Activated T-cell treated with anti-CD3 and anti-CD28 coated beads for 48 hours (primary cell): ENCODE data around the gene LTBP1.

Source experiments
- DNase-seq: peaks from one replicate; pipeline ENCODE4 v3.0.0-alpha.2; 2020; ENCODE audit warnings: low read depth

Gene LTBP1

DNA sequence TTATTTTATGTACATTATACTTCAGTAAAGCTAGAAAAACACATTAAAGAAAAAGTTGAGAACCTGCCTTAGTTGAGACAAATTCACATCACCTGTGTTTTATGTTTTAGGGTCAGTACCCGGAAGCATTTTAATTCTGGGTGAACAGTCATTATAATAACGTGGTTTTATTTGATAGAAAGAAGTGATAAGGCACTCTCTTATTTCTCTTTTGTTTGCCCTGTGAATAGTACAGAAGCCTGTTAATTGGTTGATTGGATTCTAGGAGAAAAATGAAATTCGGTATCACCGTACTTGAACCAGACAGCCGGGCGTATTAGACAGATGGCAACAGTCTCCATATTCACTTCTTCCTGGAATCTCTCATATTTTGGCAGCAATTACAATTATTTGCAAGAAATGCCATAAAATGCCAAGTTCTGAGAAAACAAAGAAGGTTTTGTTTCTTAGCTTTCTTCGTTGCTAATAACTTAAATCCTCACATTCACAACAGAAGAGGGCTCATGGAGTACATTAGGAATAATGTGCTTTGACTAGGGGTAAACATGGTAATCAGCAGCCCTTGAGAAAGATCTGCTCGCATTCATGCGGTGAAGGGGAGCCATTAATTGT is 361.0 kb downstream of the LTBP1 start:
- no peak for DNase-seq

DNA sequence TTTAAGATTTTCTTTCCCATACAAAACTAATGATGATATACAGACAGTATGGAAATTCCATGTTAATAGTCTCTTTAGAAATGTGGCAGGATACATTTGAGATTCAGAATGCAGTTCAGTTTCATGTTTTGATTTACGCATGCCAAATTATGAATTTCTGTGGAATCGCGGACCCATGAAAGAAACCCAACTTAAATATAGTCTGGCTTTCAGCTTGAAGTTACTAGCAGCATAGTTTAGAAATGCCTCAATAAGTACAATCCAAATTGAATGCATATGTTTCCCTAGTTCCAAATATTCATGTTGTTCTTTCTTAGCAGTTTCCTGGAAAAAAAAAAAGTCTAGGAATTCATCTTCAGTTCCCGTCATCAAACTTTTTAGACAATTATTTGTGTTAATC is 365.6 kb downstream of the LTBP1 start:
- DNase-seq = no peak

DNA sequence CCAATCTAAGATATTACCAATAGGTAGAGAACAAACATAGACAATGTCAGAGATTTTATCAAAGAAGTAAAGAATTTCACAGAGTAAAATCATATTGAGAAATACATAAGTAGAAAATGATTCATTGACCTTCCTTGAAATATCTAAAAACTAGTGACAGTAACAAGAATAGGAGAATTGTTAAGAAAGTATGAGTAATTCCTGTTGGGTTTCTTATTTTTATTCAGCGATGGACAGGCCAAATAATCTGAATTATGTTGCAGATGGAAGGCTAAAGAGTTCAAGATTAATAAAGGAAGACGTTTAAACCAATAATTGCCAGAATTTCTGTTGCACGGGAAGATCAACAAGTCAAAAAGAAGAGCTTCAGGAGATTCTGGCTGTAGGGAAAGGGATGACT is 366.3 kb downstream of the LTBP1 start:
- no peak for DNase-seq

DNA sequence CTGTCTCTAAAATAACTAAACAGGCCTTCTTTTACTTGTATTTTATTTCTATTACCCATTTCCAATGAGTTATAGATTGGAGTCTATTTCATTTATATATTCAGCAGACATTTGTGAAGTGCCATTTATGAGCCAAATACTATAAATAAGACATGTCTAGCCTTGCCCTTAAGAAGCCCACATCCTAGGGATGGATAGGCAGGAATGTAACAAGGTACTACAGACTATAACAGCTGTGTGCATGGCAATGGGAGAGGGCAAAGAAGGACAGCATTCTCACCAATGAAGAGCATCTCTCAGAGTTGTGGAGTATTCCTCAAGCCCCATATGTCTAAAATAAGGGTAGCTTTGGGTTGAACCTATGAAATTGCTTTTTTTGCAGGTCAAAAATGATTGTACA is 367.8 kb downstream of the LTBP1 start:
- DNase-seq = no peak

DNA sequence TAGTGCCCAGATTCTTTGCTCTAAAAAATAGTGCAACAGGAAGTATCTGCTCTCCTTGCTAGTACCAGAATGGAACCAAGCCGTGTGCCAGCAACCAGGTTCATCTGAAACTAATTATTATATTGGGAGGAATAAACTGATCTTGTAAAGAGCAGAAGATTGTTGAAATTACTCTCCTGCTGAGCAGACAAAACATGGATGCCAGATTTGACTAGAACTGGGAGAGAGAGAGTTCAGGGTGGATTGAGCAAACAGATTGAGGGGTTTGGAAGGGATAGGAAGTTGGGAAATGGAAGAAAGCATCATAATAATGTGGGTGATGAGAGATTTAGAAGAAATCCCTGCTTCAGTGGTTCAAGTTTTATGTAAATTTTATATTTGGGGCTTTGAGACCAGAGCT is 369.6 kb downstream of the LTBP1 start:
- no peak for DNase-seq

DNA sequence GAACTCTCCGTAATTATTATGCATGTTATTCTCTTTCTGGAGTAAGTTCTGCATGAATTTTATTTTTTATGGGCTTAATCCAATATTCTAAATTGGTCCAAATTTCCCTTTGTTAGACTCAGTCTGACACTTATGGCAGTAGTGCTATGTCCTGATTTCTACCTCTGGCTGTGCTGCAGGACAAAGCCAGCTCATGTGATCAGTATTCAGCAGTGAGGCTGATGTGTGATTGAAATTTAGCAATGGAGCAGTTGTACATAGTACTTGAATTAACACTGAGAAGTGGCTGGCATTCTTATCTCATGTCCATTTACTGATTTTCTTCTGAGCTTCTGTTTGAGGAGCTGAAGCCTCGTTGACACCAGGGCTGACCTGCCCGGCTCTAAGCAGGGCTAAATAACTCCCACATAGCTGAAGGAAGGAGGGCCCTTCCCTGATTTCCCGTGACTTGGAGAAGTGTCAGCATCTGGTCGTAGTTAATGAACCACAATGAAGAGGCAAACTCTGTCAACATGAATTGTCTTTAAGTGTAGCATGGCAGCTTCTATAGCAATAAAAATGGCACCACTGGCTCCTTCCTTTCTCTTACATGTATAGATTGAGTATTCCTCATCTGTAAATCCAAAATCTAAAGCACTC is 370.7 kb downstream of the LTBP1 start:
- no peak for DNase-seq

DNA sequence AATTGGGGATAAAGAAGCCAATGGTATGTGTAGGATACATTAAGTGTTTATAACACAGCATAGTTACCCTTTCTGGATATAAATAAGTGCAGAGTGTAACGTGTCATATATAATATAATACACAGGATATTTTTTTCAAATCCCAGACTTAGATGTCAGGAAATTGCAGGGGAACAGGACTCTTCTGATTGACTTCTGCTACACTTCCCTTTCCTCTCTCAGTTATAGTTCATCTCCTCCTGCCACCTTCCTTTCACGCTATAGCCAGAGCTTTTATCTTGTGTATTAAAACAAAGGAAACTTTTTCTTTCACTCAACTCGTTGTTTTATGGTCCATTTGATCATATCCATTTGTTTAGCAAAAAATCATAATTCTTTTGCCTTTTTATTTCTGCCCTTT is 371.7 kb downstream of the LTBP1 start:
- DNase-seq = no peak

DNA sequence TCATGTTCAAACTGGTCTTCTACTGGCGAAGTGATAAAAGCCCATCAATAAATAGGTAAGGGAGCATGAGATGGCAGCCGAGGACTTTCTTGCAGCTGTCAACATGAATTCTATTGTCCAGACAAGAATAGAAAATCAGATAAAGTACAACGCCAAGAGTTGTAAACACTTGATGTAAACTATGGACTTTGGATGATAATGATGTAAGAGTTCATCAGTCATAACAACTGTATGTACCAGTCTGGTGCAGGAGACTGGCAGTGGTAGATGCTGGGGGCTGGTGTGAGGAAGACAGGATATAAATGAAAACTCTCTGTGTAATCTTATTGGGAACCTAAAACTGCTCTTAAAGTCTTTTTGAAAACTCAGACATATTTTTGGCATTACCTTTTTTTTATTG is 373.8 kb downstream of the LTBP1 start:
- DNase-seq = no peak

DNA sequence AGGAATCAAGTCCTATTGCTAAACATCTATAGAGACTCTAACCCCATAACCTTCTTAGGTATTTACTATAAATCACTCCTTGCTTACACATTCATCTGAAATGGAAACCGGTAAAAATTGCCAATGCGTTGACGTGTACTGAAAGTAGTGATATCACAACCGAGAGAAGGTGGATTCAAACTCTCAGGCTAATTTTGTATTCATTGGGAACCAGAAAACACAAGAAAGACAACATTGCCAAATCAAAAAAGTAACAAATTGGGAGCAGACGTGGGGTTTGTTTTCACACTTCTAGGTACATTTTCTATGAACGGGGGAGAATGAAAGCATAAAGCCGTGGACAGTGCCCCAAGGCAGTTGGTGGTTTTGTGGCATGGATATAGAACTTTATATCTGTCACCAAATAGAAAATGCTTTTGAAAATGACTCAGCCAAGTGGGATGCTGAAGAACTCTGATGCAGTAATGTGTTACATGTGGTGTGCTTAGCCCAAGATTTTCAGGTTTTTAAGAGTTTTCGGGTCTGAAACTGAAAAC is 374.6 kb downstream of the LTBP1 start:
- peak; percentile 14 for DNase-seq

DNA sequence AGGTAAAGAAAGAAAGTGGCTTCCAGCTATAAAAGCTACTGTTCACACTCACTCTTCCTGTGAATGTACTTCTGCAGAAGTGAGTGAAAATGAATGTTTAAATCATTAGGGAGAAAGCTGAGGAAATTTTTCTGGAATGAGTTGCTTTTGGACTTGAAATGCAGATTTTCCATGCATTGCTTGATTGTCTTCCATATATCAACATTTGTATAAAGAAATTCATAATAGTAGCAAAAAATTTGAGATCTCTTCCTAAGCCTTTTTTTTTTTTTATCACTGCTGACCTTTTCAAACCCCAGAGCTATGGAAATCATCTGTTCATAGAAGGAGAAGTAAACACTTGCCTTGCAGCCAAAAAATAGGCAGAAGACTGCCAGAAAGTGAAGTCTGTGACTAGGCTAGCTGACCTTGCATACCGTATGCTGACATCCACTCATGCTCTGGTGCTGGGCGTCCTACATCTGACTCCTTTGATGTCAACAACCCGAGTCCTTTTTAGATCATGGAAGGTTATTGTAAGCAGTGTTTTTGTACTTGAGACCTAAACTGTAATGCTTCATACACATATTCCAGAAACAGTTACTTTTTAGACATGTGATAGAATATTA is 375.2 kb downstream of the LTBP1 start:
- no peak for DNase-seq

DNA sequence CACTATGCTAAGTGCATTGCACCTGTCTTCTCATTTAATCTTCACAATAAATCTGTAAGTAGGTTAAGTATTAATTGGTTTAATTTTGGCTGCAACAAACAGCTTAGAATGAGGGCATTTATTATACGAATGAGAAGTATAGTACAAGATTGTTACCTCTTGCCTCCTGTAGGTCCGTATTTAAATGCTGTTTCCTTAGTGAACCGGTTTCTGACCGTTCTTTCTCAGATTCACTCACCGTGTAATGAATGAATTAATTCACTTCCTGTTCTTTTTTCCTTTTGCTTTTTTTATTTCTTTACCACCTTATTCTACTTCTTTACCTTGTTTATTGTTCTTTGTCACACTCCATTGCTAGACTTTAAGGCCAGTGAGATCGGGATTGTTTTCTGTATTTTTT is 375.9 kb downstream of the LTBP1 start:
- DNase-seq = no peak

DNA sequence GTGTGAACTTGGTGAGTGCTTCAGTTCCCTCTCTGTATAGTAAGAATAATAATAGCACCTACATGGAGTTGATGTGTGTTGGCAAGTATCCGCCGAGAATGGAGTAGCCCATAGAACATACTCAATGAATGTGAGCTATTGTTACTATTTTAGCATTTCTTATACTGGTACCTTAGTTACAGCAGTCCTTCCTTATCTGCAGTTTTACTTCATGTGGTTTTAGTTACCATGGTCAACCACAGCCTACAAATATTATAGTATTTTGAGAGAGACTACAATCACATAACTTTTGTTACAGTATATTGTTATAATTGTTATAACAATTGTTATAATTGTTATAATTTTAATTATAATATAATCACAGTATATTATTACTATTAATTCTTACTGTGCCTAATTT is 377.2 kb downstream of the LTBP1 start:
- DNase-seq = no peak

DNA sequence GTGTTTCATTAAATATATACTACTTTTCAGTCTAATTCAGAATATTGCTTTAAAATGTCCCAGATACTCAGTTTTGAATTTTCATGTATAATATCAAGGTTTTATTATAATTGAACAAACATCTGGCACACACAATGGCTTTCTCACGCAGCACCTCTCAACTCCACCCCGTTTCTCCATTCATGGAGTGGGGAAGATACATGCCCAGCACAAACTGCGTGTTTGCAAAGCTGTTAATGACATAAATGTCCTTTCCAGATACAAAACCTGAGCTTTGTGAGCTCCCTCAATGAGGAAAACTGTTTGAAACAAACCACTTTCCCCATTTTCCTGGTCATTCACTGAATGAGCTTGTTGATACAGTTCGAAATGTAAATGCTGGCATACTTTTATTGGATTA is 379.3 kb downstream of the LTBP1 start:
- no peak for DNase-seq

DNA sequence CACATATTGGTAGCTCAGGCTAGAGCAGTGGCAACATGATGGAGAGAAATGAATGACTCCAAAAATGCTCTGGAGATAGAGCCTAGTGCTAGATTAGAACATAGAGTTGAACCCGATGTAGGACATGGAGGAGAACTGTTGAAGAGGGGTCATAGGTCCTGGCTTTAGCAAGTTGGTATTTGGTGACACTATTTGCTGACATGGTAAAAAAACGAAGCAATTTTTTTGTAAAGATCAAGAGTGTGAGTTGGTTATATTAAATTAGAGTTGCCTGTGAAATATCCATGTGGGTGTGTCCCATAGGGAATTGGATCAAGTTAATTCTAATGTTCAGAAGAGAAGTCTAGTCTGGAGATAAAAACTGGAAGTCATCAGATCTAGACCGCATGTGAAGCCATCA is 386.7 kb downstream of the LTBP1 start:
- DNase-seq = no peak

DNA sequence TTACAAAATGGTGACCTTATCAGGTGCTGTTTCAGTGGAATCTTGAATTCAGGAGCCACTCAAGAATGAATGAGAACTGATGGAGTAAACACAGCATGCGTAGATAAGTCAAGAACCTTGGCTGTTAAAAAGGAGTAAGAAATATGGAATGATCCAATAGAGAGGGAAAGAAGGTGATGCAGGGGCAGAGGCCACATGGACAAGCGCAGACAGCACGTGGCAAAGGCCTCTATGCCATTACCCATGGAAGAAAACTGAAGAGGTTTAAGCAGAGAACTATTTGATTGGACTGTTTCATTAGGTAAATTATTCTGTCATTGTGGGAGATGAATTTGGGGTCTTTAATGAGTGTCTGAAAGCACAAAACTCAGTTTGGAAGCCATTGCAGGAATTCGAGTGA is 387.3 kb downstream of the LTBP1 start:
- no peak for DNase-seq

DNA sequence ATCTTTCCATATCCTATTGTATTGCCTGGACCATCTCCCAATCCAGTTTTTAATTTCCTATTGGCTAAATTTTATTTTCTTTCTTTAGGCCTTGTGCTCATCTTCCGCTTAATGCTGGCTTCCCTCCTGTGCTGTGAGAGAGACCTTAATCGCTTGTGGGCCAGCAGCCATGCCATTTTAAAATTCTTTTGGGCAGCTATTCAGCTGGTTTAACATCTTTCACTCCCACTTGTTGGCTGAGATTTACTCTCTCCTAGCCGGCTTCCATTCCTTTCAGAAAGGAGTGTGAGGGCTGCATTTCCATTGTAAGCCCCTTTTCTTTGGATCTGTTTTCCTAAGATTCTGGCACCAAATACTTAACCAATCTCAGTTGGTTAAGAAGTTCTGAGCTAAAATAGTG is 388.8 kb downstream of the LTBP1 start:
- no peak for DNase-seq

DNA sequence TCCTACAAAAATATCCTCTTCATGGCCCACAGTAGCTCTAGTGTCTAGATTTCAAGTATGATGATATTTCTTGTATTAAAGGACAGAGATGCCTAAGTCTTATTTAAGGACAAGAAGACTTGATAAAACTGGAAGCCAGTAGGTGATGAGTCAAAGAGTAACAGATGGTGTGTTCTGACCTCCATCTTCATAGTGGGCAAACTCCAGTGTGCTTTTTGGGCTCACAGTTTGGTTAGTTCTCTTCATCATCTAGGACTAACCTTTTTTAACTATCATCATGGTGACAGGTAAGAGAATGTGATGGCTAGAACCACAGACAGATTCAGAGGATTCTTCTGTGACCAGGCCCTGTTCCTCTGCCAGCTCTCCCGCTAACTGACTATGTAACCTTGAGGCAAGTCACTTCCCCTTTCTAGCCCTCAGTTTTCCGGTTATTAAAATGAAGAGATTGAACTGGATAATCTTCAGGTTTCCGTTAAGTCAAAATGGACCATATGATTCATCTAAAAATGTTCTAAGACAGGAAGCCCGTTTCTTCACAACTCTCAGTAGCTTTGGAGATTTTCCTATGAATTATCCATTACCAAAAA is 389.4 kb downstream of the LTBP1 start:
- no peak for DNase-seq

DNA sequence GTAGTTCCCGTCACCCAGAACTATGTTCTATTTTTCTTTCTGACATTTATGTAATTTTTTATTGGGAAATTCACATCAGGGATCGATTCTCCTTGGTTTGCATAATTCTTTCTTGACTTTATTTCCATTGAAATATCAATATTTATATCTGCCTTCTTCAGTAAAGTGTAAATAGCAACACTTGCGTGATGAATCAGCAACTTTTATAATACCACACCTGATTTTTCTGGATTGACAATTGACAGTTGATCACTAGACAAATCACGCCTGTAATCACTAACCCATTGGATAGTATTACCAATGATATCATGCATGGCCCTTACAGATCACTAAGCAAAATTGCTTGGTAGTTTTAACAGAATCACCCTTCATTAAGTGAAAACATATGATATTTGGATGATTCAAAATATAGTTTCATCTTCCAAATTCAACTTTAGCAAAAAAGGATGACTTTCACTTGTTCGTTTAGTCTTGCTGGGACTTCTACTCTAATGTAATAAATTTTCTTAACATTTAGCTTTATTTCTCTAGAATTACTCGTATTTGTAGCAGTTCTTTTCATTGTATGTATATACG is 390.7 kb downstream of the LTBP1 start:
- no peak for DNase-seq

DNA sequence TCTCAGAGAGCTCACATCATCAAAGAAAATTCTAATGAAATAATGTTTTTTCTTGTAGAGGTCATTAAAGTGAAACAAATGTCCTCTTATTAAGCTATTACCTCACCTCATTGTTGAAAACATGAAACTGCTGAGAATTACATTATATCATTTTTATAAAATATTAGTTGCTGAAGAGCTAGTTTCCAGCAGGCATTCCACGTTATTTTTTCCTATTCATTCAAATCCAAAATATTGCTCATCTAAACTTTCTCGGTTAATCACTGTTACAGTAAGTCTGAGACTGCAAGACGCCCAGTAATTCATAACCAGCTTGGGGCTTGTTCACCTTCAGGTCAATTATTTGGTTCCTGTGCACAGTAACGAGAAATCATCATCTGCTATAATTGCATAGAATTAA is 391.2 kb downstream of the LTBP1 start:
- no peak for DNase-seq

DNA sequence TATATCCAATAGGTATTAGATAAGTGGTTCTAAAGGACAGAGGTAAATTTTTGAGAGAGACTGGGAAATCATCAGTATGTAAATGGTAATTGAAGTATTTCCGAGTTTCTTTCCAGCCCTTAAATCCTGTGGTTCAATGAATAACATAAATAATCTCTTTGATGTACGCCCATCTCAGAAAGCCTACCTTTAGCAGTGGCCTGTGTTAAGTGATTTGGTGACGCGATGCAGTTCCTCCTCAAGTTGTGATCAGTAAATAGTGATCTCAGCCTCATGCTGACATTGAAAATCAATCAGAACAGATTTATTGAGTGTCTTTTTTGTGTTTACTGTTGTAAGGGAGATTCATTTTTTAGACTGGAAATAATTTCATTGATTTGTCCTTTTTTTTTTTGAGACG is 392.5 kb downstream of the LTBP1 start:
- DNase-seq = no peak

DNA sequence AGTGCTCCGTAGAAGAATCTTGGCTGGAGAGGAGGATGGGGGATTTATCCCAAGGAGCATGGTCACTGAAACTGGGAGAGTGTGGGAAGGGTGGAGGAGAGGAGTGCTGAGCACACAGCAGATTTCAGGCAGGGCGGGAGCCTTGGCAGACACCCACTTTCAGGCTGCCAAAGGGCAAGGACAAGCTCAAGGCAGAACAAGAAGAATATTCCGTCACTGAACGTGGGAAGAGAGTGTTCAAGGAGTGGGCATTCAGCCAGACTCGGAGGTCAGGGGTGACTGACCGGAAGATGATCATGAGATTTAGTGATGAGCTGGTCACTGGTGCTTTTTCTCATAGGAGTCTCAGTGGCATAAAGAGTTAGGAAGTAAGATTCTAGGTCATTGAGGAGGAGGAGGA is 393.5 kb downstream of the LTBP1 start:
- no peak for DNase-seq

DNA sequence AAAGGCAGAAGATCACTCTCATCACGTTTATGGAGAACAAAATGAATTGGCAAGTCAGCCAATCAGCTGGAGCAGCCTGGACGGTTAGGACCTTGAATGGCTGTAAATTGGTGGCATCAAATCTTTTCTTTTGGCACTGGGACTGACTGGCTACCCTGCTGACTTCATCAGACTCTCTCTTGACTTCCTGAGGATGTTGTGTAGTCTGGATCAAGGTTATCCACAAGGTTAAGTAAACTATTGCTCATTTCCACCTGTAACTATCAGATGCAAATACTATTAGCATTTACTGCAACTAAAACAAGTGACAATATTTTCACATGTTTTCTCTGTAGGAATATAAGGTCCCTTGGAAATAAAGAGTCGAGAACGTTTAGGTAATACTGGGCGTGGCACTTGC is 395.4 kb downstream of the LTBP1 start:
- no peak for DNase-seq

DNA sequence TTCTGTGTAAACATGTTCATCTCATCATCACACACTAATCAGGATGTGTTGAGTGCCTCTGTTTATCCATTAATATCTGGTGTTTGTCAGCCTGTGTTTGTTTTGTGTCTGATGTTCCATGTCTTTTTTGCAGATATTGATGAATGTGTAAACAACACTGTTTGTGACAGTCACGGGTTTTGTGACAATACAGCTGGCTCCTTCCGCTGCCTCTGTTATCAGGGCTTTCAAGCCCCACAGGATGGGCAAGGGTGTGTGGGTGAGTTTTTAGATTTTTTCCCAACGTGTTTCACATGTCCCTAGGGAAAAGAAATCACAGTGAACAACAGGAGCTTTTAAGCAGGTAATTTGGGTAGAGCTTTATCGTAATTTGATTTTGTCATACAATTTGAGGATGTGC is 396.0 kb downstream of the LTBP1 start:
- no peak for DNase-seq
